Fibroblast of lung (primary cell): ENCODE results near the gene MOGAT1. TPM values are rescaled to one million over a fixed set of nuclear protein-coding genes. Genes with fewer than 3 reads are reported as not detected.

Experiments used
- DNase-seq, 2 donors: peaks; one replicate each; pipeline versions ENCODE4 v3.0.0 to v3.0.0-alpha.2; 2010; ENCODE audit warnings: low read depth in 2 of 2
- H2AFZ ChIP-seq: 2 replicates; pipeline ENCODE4 v1.5.1; 2012; ENCODE audit warnings: low read length, control low read depth, inconsistent platforms
- H3K27ac ChIP-seq: 2 replicates; pipeline ENCODE4 v1.5.1; 2011; ENCODE audit warnings: low read length, control low read depth; ENCODE audit not compliant: insufficient read depth
- H3K27me3 ChIP-seq: 2 replicates; pipeline ENCODE4 v1.5.1; 2011; ENCODE audit warnings: mild to moderate bottlenecking, low read length; ENCODE audit not compliant: control insufficient read depth, insufficient read depth
- H3K36me3 ChIP-seq: 2 replicates; pipeline ENCODE4 v1.5.1; 2011; ENCODE audit warnings: low read length; ENCODE audit not compliant: control insufficient read depth, insufficient read depth
- H3K4me1 ChIP-seq: 2 replicates; pipeline ENCODE4 v1.5.1; 2011; ENCODE audit warnings: low read length; ENCODE audit not compliant: control insufficient read depth, insufficient read depth; ENCODE audit errors: extremely low read depth
- H3K4me2 ChIP-seq: 2 replicates; pipeline ENCODE4 v1.5.1; 2011; ENCODE audit warnings: low read length, control low read depth; ENCODE audit not compliant: insufficient read depth; ENCODE audit errors: extremely low read depth
- H3K4me3 ChIP-seq, 4 experiments: fragments of 200-600 bp in 1 of 4; sonication (generic) in 1 of 4; replicated peaks in 1 of 4; 2 replicates each; pipeline ENCODE4 v1.5.1; 2011 to 2016; ENCODE audit warnings: low read length in 4 of 4, low read depth in 3 of 4, mild to moderate bottlenecking in 3 of 4, control low read depth in 2 of 4, inconsistent platforms in 1 of 4, mixed read lengths in 1 of 4; ENCODE audit not compliant: insufficient read depth in 1 of 4; ENCODE audit errors: control extremely low read depth in 1 of 4
- H3K79me2 ChIP-seq: 2 replicates; pipeline ENCODE4 v1.5.1; 2012; ENCODE audit warnings: mild to moderate bottlenecking, low read length, inconsistent platforms; ENCODE audit not compliant: control insufficient read depth, insufficient read depth
- H3K9ac ChIP-seq: 2 replicates; pipeline ENCODE4 v1.5.1; 2011; ENCODE audit warnings: mild to moderate bottlenecking, low read length, control low read depth; ENCODE audit not compliant: insufficient read depth
- H3K9me3 ChIP-seq: 2 replicates; pipeline ENCODE4 v1.5.1; 2012; ENCODE audit warnings: low read depth, low read length; ENCODE audit not compliant: control insufficient read depth, insufficient read depth
- H4K20me1 ChIP-seq: 2 replicates; pipeline ENCODE4 v1.5.1; 2011; ENCODE audit warnings: low read length; ENCODE audit not compliant: control insufficient read depth, insufficient read depth; ENCODE audit errors: extremely low read depth
- EZH2 ChIP-seq: IDR thresholded peaks from 2 replicates; pipeline ENCODE4 v1.5.1; 2012; ENCODE audit warnings: low read length, control low read depth, mild to moderate bottlenecking; ENCODE audit errors: missing control alignments
- polyA plus RNA-seq, 2 donors: library from polyadenylated mRNA; depleted of rRNA in 1 of 2; stranded (reverse) in 1 of 2; unstranded in 1 of 2; fragments of >200 nt; gene quantifications; 2 replicates each; pipeline ENCODE4 v1.2.1, GENCODE V29; 2011 to 2012; ENCODE audit warnings: missing spikeins in 1 of 2
- total RNA-seq: library from RNA; depleted of rRNA; stranded (reverse); fragments of >200 nt; gene quantifications from 2 replicates; pipeline ENCODE4 v1.2.1, GENCODE V29; 2014
- TF ChIP-seq, protein P1 (sequence below), 2 donors: IDR thresholded peaks in 1 of 2; conservative IDR thresholded peaks in 1 of 2; 1 replicate in 1 of 2; 2 replicates in 1 of 2; pipeline ENCODE4 v1.5.1; 2011 to 2012; ENCODE audit warnings: low read length in 2 of 2, control low read depth in 1 of 2, inconsistent platforms in 1 of 2, low read depth in 1 of 2, mild to moderate bottlenecking in 1 of 2

MOGAT1 gene
- total and polyA plus RNA-seq, 2 donors (not counting 1 experiment from before 2014, with no cell fraction given) = not detected

DNA sequence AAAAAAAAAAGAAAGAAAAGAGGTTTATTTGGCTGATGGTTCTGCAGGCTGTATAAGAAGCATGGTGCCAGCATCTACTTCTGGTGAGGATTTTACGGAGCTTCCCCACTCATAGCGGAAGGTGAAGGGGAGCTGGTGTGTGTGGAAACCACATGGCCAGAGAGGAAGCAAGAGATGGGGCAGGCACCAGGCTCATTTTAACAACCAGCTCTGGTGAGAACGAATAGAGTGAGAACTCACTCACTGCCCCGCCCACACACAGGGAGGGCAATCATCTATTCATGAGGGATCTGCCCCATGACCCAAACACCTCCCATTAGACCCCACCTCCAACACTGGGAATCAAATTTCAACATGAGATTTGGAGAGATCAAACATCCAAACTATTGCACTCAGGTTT, 68.5 kb downstream of the MOGAT1 start:
- Histone ChIP-seq H3K27me3 (no peaks in the 10 kb centered on the region), H3K4me2 (no peak overlapping the region), H3K9me3 (no peaks in the 10 kb centered on the region), H3K4me3 (no peak overlapping the region), H3K4me1 (peaks cover 6% of the 10 kb centered on the region), H2AFZ (no peak overlapping the region), H4K20me1 (no peaks in the 10 kb centered on the region), H3K9ac (no peak overlapping the region), H3K79me2 (no peaks in the 10 kb centered on the region), H3K27ac (no peak overlapping the region), H3K36me3 (no peaks in the 10 kb centered on the region)
- DNase-seq = no peak
- TF ChIP-seq EZH2 = no peak
- TF ChIP-seq, protein P1, sequence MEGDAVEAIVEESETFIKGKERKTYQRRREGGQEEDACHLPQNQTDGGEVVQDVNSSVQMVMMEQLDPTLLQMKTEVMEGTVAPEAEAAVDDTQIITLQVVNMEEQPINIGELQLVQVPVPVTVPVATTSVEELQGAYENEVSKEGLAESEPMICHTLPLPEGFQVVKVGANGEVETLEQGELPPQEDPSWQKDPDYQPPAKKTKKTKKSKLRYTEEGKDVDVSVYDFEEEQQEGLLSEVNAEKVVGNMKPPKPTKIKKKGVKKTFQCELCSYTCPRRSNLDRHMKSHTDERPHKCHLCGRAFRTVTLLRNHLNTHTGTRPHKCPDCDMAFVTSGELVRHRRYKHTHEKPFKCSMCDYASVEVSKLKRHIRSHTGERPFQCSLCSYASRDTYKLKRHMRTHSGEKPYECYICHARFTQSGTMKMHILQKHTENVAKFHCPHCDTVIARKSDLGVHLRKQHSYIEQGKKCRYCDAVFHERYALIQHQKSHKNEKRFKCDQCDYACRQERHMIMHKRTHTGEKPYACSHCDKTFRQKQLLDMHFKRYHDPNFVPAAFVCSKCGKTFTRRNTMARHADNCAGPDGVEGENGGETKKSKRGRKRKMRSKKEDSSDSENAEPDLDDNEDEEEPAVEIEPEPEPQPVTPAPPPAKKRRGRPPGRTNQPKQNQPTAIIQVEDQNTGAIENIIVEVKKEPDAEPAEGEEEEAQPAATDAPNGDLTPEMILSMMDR (conservative IDR thresholded peaks at IDR 0.05 in 1 of 2, IDR thresholded peaks at IDR 0.05 in 1 of 2; ENCODE audit: low read depth in 1 of 2, low read length in 2 of 2) = no peak

DNA sequence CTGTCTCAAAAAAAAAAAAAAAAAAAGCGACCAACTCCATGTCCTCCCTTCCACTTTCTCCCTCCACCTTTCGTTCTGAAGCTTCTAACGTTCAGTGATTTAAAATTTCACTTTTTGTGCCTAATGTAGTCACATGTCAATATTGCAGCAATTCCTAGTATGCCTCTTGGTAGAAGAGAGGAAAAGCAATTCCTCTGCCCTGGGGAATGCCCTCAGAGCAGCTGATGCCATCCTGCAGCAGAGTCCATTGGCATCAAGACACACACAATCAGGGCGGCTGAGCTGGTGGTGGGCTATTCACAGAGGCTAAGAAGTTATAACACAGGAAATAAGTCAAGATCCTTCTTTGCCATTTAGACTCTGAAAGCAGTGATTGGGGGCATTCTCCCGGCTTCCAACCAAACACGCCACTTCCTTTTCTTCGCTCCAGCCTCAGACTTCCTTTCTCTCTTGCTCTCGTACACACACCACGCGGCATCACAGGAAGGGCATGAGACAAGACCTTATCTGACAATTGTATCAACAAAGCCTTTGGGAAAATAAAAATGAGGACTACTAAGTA, 71.9 kb downstream of the MOGAT1 start:
- Histone ChIP-seq H3K27ac (peak overlapping the region; percentile 26), H2AFZ (peak overlapping the region; percentile 63), H3K4me3 (no peak overlapping the region), H3K4me1 (peaks cover 8% of the 10 kb centered on the region), H3K27me3 (no peaks in the 10 kb centered on the region), H3K79me2 (no peaks in the 10 kb centered on the region), H3K9me3 (no peaks in the 10 kb centered on the region), H3K36me3 (no peaks in the 10 kb centered on the region), H3K4me2 (peak overlapping the region; percentile 4), H3K9ac (no peak overlapping the region), H4K20me1 (no peaks in the 10 kb centered on the region)
- DNase-seq = no peak
- TF ChIP-seq EZH2 = no peak
- TF ChIP-seq, protein P1 (conservative IDR thresholded peaks at IDR 0.05 in 1 of 2, IDR thresholded peaks at IDR 0.05 in 1 of 2; ENCODE audit: low read depth in 1 of 2, low read length in 2 of 2) = no peak

DNA sequence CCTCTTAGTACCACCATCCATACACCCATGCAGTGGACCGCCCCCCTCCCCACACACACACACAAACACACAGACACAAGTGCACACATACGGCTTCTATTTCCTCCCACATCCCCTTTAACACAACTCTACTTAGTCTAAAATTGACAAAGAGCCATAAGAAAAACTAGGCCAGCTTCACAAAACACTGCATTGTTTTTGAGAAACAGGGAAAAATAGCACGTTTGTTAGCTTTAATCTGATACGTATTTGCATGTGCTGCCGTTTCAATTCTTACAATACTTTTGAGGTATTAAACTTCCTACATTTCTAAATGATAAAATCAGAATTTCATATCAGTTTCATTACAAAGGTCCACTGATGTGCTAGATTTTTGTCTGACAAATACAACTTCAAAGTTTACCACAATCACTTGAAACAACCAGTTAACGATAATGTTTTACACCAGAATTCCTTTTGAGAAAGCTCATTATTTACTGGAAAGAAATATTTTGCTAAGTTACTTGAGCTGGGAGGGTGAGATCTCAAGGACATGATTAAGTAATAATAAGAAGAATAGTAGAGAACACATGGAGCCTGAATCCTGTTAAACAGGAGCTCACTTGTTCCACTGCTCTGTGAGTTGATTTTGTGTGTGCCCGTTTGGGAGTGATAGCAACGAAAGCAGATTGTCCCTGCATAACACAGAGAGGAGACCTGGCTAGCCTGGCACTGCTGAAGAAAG, 74.5 kb downstream of the MOGAT1 start:
- DNase-seq = peak; percentile 36 to 71

More for the DNA sequence above, 74.5 kb downstream of the MOGAT1 start:
- H3K27me3 ChIP-seq = no peaks in the 10 kb centered on the region
- H2AFZ ChIP-seq = peak overlapping the region; percentile 36
- no peak overlapping the region for H3K4me3 ChIP-seq
- H3K9me3 ChIP-seq = no peaks in the 10 kb centered on the region
- no peaks in the 10 kb centered on the region for H3K79me2 ChIP-seq
- no peak overlapping the region for H3K9ac ChIP-seq
- H3K4me1 ChIP-seq = peaks cover 8% of the 10 kb centered on the region
- H3K27ac ChIP-seq = no peak overlapping the region
- no peaks in the 10 kb centered on the region for H3K36me3 ChIP-seq
- TF ChIP-seq, protein P1 (conservative IDR thresholded peaks at IDR 0.05 in 1 of 2, IDR thresholded peaks at IDR 0.05 in 1 of 2; ENCODE audit: low read depth in 1 of 2, low read length in 2 of 2) = no peak
- no peak for TF ChIP-seq EZH2
- peak overlapping the region; percentile 27 for H3K4me2 ChIP-seq
- H4K20me1 ChIP-seq = no peaks in the 10 kb centered on the region
